Erythroblast (primary cell): ENCODE measurements around the gene METTL26.

ENCODE experiments used
- GATA1 ChIP-seq: IDR thresholded peaks from 2 replicates; pipeline ENCODE4 v1.6.1; 2011; ENCODE audit warnings: low read depth, mild to moderate bottlenecking, control low read depth, low read length, moderate library complexity
- POLR2A ChIP-seq: IDR thresholded peaks from 2 replicates; pipeline ENCODE4 v1.6.1; 2011; ENCODE audit warnings: mild to moderate bottlenecking, low read length

DNA sequence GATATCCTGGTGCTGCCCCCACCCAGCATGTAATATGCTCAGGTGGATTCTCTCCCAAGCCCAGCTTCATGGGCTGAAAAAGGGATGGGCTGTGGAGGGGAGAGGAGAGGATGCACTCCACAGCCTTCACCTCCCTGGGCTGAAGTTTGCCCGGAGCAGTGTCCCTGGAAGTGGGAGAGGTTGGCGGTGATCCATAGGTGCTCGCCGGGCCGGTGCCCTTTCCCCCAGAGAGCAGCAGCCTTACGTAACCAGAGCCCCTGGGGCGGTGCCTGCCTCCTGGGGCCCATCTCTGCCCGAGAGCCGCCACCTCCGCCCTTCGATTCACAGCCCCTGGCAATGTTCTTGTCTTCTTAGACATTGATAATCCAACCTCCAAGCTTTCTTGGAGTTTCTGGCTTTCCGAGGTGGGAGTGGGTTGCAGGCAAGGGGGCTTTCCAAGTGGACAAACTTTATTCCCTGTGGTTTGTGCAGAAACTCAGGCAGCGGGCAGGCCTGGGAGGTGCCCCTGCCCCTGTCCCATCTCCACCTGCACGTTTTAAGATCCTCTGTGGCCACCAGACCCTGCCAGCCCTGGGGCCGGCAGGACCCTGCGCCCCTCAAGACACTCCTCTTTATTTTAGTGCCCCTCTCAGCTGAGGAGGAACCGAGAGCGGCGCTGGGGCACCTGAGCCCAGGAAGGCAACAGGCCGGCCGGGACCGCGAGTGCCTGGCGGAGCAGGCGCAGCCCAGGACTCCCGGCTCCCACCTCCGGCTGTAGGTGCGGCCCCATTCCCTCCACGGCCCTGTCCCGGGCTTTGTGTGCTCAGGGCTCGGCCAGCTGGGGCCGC lies 10.0 kb upstream of the METTL26 start:
- TF ChIP-seq POLR2A, result no peak
- TF ChIP-seq GATA1, result no peak
